Uterus (tissue), 2 donors: Measurements from ENCODE around the gene PSMD6.

Source experiments
- POLR2A ChIP-seq, 2 donors: fragments of 450-650 bp; IDR thresholded peaks; one replicate each; pipeline ENCODE4 v1.6.1; 2016; ENCODE audit warnings: antibody characterized with exemption in 2 of 2, mild to moderate bottlenecking in 1 of 2, moderate library complexity in 1 of 2
- TF ChIP-seq, protein P1 (sequence below), 4 experiments: fragments of 200-600 bp in 2 of 4; fragments of 450-650 bp in 2 of 4; sonication (generic) in 2 of 4; IDR thresholded peaks; one replicate each; pipeline ENCODE4 v1.5.1; 2016 to 2019; ENCODE audit warnings: antibody characterized with exemption in 4 of 4, mild to moderate bottlenecking in 2 of 4, moderate library complexity in 1 of 4

DNA sequence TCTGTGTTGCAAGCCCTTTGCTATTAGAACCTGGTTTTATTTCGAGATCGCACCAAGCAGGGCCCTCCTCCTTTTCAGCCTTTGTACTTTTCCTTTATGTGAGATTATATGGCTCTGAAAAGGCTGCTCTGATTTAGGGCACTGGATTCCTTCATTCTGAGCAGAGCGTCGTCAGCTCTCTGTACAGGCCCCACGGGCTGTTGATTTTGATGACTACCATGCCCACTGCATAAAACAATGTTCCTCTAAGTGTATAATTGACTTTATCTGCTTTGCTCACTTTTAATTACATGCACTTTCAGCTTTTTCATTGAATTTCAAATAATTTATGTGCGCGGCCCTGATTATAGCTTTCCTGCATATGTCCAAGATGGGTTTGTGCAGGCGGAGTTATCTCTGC is 4.4 kb upstream of the PSMD6 start:
- TF ChIP-seq, protein P1, sequence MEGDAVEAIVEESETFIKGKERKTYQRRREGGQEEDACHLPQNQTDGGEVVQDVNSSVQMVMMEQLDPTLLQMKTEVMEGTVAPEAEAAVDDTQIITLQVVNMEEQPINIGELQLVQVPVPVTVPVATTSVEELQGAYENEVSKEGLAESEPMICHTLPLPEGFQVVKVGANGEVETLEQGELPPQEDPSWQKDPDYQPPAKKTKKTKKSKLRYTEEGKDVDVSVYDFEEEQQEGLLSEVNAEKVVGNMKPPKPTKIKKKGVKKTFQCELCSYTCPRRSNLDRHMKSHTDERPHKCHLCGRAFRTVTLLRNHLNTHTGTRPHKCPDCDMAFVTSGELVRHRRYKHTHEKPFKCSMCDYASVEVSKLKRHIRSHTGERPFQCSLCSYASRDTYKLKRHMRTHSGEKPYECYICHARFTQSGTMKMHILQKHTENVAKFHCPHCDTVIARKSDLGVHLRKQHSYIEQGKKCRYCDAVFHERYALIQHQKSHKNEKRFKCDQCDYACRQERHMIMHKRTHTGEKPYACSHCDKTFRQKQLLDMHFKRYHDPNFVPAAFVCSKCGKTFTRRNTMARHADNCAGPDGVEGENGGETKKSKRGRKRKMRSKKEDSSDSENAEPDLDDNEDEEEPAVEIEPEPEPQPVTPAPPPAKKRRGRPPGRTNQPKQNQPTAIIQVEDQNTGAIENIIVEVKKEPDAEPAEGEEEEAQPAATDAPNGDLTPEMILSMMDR (IDR thresholded peaks at IDR 0.05): no peak
- no peak for TF ChIP-seq POLR2A (IDR thresholded peaks at IDR 0.05)
